Measurements from ENCODE around the gene POLK.
A peak's percentile ranks its signal among the peaks of the same experiment; 100 is the strongest.
"Not testable (repeated sequence)": the region's sequence is repeated elsewhere in the genome, so short reads cannot be mapped to it uniquely, and the experiment has no call there.

Gene POLK

DNA sequence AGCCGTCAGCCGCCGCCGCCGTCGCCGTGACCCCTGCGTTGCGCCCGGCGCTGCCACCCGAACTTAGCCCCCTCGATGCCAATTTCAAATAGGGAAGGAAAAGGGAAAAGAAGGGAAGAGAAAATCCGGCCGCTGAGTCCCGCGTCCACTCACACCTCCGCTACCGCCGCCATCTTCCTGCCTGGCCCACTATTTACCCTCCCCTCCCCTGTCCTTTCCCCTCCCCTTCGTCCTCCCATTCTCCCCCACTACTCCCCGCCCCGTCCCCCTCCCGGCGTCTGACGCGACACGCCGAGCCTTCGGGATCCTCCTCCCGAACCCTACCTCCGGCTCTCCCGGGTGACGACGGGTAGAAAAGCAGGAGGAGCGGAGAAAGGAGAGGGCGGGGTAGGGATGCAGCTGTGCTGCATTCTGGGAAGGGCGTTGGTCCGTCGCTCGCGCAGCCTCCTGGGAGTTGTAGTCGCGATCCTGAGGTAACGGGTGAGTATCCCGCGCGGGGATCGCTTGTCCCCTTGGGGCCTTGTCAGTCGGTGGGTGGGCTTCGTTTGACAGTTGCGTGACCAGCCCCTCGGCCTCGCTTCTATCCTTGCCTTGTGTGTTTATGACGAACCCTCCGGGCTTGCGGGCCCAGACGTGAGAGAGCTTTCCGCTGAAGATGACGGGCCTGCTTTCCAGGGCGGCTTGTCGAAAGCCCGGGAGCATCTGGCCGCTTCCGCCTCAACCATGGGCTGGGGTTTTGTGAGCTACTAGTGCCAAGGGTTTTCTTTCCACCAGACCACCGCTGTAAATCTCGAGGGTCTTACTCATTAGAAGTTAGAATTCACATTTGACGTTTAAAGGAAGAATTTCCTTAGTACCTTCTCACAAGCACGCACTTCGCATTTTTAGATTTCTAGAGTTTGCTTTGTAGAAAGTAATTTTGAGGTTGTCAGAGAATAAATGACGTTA is at the start of gene POLK, which contains the start of gene CERT1:
Gene POLK, plus strand, starts transcription at position 457 of the 948 bp plus-strand sequence.
Gene CERT1, minus strand, starts transcription at position 195 of the 948 bp plus-strand sequence. CDS start 422 bp downstream, outside the sequence.
- peak; percentile 83 to 90 for DNase-seq (ENCODE audit: low read depth in 2 of 2)

DNA sequence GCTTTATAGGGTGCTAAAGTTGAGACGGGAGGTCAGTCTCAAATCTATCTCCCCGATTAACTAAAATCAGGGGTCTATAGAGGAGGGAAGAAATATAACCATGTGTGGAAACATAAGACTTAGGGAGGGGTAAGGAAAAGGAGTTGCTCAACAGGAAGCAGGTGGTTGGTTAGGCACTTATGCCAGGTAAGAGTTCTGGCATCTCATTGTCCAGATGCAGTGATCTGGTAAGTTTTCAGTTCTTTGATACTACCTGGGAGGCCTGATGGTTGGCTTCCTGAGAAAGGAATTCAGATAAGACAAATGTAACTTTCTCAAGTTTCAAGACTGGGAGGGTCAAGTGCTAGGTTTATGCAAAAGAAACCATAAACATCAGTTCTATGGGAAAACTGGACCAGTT is 48.0 kb upstream of the POLK start:
- DNase-seq (ENCODE audit: low read depth in 2 of 2), result no peak

DNA sequence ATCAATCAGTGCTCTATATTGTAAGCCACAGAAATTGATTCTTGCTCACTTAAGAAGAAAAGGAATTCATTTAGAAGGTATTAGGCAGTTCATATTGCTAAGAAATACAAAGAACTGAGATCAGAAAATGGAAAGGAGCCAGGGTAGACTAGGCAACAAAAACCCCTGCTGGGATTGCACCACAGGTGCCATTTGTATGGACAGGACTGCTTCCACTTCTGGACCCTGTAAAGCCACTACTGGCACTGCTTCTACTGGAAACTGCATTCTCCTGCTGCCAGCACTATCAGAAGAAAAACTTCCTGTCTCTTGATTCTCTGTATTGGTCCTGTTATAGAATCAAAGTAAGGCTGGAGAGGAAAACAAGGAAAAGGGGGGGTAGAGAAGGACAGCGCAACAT is 46.2 kb upstream of the POLK start:
- DNase-seq (ENCODE audit: low read depth in 2 of 2), result no peak

DNA sequence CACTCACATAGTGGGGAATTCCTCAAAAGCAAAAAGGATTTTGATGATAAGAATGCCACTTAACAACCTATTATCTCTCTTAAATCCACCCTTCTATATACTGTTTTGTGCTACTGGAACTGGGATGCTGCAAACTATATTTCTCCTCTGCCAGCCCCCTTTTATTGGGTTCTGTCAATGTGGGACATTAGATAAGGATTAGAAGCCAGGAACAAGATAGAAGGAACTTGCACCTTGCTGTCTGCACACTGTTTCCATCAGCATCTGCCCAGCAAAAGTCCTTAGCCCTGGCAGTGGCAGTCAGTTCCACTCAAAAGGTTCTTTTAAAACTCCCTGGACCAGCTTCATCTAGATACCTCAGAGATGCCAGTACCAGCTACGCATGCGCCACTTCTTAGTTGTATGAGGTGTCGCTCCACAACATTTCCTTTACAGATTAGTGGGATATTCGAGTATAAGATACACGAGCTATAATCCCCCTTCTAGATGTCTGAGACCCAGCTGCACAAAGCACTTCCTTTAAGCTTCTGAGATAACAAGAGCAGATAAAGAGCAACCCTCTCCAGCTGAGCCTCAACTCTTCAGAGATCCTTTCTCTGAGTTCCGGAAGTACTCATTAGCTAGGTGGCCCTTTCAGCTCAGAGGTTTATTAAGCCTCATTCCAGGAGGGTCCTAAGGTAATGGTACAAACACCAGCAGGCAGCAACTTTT is 45.5 kb upstream of the POLK start:
- no peak for DNase-seq (ENCODE audit: low read depth in 2 of 2)

DNA sequence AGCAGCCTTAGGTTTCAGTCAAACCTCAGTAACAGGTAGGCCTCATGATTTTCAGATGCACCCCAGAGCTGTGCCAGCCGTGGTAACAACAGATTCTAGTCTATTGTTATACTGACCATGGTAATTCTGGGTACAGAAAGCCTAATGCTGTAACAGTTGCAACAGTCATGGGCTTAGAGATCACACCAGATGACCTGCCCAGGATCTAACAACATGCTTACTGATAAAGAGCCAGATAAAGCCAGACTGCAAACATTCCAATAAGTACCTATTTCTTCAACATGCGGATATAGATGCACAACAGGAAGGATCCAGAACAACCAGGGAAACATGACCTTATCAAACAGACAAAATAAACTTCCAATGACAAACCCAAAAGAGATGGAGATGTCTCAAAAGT is 43.1 kb upstream of the POLK start:
- DNase-seq (ENCODE audit: low read depth in 2 of 2), result no peak

DNA sequence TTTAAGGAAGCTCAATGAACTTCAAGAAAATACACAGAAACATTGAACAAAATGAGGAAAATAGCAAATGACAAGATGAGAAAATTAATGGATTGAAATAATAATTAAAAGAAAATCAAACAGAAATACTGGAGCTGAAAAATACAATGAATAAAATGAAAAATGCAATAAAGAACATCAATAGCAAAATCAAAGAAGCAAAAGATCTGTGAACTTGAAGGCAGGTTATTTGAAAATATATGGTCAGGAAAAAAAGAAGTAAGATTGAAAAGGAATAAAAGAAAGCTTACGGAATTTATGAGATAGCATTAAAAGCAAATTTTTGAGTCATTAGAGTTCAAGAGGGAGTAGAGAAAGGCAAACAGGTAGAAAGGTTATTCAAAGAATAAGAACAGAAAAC is 42.7 kb upstream of the POLK start:
- DNase-seq (ENCODE audit: low read depth in 2 of 2), result no peak

DNA sequence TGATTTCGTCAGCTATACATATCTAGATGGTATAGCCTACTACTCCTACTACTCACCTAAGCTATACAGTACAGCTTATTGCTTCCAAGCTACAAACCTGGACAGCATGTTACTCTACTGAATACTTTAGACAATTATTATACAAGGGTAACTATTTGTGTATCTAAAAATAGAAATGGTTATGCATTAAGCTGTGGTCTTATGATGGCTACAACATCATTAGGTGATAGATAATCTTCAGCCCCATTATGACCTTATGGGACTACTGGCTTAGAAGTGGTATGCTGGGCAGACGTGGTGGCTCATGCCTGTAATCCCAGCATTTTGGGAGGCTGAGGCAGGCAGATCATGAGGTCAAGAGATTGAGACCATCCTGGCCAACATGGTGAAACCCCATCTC is 40.5 kb upstream of the POLK start:
- DNase-seq (ENCODE audit: low read depth in 2 of 2), result no peak

DNA sequence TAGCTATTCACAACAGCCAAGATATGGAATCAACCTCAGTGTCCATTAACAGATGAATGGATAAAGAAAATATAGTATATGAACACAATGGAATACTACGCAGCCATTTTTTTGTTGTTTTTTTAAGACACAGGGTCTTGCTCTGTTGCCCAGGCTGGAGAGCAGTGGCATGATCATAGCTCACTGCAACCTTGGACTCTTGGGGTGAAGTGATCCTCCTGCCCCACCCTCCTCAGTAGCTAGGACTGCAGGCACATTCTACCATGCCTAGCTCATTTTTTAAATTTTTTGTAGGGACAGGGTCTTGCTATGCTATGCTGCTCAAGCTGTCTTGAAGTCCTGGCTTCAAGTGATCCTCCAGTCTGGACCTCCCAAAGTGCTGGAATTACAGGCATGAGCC is 38.7 kb upstream of the POLK start:
- no peak for DNase-seq (ENCODE audit: low read depth in 2 of 2)

DNA sequence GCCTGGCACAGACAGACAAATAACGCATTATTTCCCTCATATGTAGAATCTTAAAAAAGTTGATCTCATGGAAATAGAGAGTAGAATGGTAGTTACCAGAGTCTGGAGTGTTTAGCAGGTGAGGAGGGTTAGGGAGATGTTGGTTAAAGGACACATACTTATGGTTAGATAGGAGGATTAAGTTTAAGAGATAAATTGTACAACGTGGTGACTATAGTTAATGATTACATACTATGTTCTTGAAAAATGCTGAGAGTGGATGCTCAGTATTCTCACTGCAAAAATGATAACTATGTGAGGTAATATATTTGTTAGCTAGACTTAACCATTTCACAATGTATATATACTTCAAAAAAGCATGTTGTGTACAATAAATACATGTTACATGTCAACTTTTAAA is 38.2 kb upstream of the POLK start:
- DNase-seq (ENCODE audit: low read depth in 2 of 2), result no peak

DNA sequence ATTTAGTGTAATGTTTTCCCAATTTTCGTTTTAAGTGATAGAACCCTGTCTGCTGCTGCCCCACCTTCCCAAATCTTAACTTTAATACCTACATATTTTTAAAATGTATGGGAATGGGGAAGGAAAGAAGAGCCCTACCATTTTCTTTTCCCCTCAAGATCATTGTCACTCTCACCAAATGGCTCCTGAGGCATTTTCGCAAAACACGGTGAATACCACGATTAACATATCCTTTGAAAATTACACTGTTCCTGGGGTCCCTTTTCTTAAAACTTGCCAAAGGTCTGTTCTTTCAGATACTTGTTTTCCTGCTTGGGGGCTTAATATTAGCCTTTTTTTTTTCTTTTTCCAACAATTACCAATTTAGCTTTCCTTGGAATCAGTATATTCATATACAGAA is 36.3 kb upstream of the POLK start:
- DNase-seq (ENCODE audit: low read depth in 2 of 2), result no peak

DNA sequence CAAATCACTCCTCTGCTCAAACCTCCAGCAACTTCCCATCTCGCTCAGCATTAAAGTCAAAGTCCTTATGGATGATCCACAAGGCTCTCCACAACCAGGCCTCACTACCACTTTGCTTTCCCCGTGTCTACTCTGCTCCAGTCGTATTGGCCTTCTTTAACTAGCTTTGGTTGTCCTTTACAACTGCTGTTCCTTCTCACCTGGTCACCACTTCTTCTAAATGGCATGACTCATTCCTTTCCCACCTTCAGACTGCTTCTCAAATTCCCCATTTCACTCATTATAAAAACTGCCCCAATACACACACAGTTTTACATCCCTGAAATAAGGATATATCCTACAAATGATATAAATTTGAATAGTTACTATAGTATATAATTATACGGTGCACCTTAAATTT is 30.7 kb upstream of the POLK start:
- DNase-seq (ENCODE audit: low read depth in 2 of 2), result no peak

DNA sequence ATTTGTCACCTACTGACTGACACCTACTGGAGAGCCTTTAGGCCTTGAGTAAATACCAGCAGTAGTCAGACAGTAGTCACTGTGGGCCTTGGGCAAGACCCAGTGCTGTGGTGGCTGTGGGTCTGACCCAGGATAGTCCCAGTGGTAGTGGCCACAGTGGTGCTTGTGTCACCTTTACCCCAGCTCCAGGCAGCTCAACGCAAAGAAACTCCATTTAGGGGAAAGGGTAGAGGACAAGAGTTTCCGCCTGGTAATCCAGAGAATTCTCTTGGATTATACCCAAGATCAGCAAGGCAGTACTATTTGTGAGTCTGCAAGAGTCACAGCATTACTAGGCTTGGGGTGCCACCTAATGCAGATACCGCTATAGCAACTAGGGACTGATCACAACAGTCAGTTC is 29.2 kb upstream of the POLK start:
- no peak for DNase-seq (ENCODE audit: low read depth in 2 of 2)

DNA sequence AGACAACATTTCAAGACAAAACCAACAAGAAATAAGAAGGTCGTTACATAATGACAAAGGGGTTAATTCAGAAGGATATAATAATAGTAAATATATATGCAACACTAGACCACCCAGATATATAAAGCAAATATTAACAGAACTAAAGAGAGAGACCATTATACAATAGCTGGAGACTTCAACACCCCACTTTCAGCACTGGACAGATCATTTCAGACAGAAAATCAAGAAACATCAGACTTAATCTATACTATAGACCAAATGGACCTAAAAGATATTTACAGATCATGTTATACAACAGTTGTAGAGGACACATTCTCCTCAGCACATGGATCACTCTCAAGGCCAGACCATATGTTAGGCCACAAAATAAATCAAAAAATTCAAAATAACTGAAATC is 27.1 kb upstream of the POLK start:
- no peak for DNase-seq (ENCODE audit: low read depth in 2 of 2)

DNA sequence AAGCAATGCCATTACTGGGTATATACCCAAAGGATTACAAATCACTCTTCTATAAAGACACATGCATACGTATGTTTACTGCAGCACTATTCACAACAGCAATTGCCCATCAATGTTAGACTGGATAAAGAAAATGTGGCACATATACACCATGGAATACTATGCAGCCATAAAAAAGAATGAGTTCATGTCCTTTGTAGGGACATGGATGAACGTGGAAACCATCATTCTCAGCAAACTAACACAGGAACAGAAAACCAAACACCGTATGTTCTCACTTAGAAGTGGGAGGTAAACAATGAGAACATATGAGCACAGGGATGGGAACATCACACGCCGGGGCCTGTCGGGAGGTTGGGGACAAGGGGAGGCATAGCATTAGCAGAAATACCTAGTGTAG is 21.8 kb upstream of the POLK start:
- DNase-seq (ENCODE audit: low read depth in 2 of 2), result not testable (repeated sequence)

DNA sequence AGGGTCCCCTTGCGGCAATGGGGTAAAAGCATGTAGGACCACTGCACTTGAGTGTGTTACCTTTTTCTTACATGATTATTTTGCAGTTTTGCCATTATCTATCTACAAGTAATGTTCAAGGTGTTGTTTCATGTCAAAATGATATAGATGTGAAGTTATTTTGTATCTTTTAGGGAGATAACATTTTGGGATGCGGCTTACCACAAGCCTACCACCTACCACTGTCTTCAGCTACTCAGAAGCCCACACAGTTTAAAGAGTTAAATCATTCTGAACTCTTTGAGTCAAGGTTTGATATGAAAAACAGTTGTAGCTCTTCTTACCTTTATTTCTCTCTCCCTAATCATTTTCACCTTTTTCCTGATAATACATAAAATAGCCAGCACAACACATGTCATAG is 20.1 kb upstream of the POLK start:
- no peak for DNase-seq (ENCODE audit: low read depth in 2 of 2)

DNA sequence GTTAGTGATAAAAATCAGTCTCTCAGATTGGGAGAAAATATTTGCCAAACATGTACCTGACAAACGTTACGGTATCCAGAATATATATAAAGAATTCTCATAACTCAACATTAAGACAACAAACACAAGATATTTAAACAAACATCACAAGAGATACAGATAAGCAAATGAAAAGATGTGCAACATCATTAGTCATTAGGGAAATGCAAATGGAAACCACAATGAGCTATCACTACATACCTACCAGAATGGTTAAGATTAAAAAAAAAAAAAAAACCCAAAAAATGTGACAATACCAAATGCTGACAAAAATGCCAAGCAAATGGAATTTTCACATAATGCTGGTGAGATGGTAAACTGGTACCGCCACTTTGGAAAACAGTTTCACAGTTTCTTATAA is 15.7 kb upstream of the POLK start:
- no peak for DNase-seq (ENCODE audit: low read depth in 2 of 2)

DNA sequence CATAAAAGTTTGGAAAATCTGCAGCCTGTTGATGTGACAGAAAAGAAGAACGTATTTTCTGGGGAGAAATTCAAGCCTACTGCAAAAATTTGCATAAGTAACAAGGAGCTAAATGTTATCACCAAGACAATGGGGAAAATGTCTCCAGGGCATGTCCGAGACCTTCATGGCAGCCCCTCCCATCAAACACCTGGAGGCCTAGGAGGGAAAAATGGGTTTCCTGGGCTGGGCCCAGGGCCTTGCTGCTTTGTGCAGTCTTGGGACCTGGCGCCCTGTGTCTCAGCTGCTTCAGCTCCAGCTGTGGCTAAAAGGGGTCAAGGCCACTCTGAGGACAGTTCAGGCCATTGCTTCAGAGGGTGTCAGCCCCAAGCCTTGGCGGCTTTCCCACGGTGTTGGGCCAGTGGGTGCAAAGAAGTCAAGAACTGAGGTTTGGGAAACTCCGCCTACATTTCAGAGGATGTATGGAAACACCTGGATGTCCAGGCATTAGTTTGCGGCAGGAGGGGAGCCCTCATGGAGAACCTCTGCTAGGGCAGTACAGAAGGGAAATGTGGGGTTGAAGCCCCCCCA is 13.4 kb upstream of the POLK start:
- no peak for DNase-seq (ENCODE audit: low read depth in 2 of 2)

DNA sequence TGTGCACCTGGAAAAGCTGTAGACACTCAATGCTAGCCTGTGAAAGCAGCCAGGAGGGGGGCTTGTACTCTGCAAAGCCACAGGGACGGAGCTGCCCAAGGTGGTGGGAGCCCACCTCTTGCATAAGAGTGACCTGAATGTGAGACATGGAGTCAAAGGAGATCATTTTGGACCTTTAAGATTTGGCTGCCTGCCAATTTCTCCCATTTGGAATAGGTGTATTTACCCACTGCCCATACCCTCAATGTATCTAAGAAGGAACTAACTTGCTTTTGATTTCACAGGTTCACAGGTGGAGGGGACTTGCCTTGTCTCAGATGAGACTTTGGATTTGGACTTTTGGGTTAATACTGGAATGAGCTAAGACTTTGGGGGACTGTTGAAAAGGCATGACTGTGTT is 12.8 kb upstream of the POLK start:
- DNase-seq (ENCODE audit: low read depth in 2 of 2), result not testable (repeated sequence)

DNA sequence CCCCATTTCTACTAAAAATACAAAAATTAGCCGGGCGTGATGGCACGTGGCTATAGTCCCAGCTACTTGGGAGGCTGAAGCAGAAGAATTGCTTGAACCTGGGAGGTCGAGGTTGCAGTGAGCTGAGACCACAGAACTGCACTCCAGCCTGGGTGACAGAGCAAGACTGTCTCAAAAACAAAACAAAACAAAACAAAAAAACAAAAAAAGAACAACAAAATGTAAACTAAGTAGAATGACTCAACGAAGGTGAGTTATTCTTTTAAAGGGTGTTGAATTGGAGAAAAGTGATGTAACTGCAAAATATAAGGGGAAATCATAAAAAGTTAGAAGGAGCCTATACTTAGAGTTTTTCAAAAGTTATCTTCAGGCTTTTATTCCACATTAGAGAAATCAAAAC is 6.6 kb upstream of the POLK start:
- not testable (repeated sequence) for DNase-seq (ENCODE audit: low read depth in 2 of 2)

DNA sequence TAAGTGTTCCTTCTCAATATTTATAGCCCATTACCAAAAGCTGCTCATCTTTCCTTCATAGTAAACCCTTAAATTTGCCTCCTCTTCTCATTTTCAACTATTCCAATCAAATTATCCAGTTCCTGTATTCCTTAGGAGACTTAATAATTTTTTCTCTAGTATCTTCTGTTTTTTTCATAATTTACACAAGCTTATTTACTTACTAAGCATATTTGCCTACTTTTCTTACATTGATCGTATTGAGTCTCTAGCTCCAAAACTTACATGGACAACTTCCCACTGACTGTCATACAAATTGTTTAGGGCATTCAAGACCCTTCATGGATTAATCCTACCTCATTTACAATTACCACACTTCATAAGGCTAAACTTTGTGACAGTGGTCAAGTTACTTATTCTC is 3.9 kb upstream of the POLK start:
- no peak for DNase-seq (ENCODE audit: low read depth in 2 of 2)

DNA sequence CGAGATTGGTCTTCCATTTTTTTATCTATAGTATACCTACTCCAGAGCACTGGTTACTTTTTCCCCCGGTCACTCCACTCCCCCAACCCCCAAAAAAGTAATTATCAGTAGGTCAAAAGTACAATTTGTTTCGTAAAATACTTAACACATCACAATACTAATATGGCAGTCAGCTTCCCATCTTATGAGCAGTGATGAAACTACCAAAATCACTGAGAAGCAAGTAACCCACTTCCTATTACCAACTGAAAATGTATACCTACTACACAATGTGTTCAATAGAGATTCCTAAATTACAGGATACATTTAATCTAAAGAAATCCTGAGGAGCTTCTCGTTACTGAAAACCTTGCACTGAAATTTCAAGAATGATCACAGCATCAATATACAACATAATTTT is 2.1 kb upstream of the POLK start:
- DNase-seq (ENCODE audit: low read depth in 2 of 2), result no peak

DNA sequence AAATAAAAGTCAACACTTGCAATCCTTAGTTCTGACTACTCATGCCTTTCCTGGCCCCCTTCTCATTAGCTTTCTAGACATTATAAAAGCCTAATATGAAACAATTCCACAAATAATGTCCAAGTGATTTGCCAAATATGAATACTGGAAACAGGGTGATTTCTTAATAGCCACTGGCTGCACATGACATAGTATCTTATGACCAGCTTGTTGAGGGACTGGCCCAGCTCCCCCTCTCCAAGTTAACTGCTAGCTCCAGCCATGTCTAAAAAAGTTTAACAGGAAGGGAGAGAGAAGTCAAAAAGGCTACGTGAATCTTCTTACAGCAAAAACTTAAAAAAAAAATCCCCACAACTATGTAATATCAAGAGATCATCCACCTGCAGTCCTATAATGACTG is 1.7 kb upstream of the POLK start:
- no peak for DNase-seq (ENCODE audit: low read depth in 2 of 2)

DNA sequence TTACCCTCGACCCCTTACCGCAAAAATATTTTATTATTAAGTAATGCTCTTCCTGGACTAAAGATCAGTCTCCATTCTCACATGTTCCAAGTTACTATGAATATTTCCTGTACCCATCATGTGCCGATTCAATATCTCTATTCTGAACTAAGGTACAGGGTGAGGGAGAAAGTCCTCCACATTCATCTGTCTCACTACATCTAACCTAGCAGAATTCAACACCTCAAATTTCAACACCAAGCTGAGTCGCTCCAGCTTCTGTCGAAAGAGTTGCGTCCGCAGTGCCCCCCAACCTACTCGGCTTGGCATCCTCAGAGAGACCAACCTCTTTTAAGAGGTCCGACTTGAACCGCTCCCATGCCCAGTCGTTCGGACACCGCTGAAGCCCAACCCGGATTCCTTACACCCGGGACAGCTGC is 1.3 kb upstream of the POLK start:
- peak in 1 of 2 donors; percentile 9 for DNase-seq (ENCODE audit: low read depth in 2 of 2)

Measured in stimulated activated CD4-positive, alpha-beta T cell treated with anti-CD3 and anti-CD28 coated beads, Interleukin-1b, Interleukin-23, amount 100 ng/mL, for 4 hours (primary cell).